ENCODE measurements around the gene PLEKHM1.

Gene PLEKHM1

GRCh38 chr17:45414990-45415881 lies 75.3 kb downstream of the PLEKHM1 start:
- TF ChIP-seq CTCF (IDR thresholded peaks at IDR 0.05; ENCODE audit: low read depth, low read length) = no peak
- no peak for DNase-seq (ENCODE audit: extremely low read depth, low read depth)

- TF ChIP-seq CTCF (IDR thresholded peaks at IDR 0.05; ENCODE audit: low read depth, low read length) = no peak
- DNase-seq (ENCODE audit: extremely low read depth, low read depth) = no peak
Measured at GRCh38 chr17:45413498-45413923, 77.0 kb downstream of the PLEKHM1 start.

GRCh38 chr17:45411348-45412105 lies 79.0 kb downstream of the PLEKHM1 start:
- TF ChIP-seq CTCF (IDR thresholded peaks at IDR 0.05; ENCODE audit: low read depth, low read length) = no peak
- DNase-seq (ENCODE audit: extremely low read depth, low read depth) = no peak

- no peak for TF ChIP-seq CTCF (IDR thresholded peaks at IDR 0.05; ENCODE audit: low read depth, low read length)
- DNase-seq (ENCODE audit: extremely low read depth, low read depth) = no peak
Measured at GRCh38 chr17:45410144-45411091, 80.1 kb downstream of the PLEKHM1 start.

GRCh38 chr17:45409659-45410076 lies 80.9 kb downstream of the PLEKHM1 start:
- no peak for TF ChIP-seq CTCF (IDR thresholded peaks at IDR 0.05; ENCODE audit: low read depth, low read length)
- no peak for DNase-seq (ENCODE audit: extremely low read depth, low read depth)

- TF ChIP-seq CTCF (IDR thresholded peaks at IDR 0.05; ENCODE audit: low read depth, low read length) = no peak
- no peak for DNase-seq (ENCODE audit: extremely low read depth, low read depth)
Measured at GRCh38 chr17:45408611-45409421, 81.7 kb downstream of the PLEKHM1 start.
